Activated effector memory CD4-positive, alpha-beta T cell treated with anti-CD3 and anti-CD28 coated beads, Interleukin-2, amount 50 U/mL, for 16 hours (primary cell): ENCODE measurements around the gene IGFBPL1.
"Not testable (repeated sequence)": the region's sequence is repeated elsewhere in the genome, so short reads cannot be mapped to it uniquely, and the experiment has no call there.

Experiments used
- DNase-seq: peaks from one replicate; pipeline ENCODE4 v3.0.0-alpha.2; 2020

Gene IGFBPL1

DNA sequence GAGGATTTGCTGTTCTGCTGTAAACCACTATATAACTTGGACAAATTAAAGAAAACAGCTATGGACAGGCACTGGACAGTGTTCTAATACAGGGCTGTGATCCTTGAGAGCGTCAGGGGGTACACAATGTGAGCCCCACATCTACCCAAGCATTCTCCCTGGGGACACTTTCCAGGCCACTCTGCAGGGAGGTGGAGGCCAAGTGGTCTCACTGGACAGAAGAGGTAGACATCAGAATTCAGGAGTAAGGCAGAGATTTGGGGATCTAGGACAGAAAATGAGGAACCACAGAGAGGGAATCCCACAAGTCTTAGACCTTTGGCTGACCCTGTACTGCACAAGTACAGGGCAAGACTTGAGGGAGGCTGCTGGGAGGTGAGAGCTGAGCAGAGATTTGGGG is 3.8 kb upstream of the IGFBPL1 start:
- DNase-seq = no peak

DNA sequence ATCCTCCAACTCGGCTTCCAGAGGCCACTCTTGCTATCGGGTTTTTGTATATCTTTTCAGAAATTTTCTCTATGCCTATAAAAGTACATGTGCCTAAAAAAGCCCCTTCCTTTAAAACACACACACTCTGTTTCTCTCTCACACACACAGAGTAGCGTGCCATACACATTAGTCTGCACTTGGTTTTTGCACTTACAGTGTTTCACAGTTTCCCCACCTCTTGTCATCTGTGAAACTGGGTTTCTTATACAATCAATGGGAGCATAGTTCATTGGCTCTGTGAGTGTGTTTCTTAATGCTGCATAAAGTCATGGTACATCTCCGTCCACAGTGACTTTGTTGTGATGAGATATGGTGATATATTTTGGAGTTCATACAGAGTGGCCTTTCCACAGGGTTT is 664 bp upstream of the IGFBPL1 start:
- no peak for DNase-seq

DNA sequence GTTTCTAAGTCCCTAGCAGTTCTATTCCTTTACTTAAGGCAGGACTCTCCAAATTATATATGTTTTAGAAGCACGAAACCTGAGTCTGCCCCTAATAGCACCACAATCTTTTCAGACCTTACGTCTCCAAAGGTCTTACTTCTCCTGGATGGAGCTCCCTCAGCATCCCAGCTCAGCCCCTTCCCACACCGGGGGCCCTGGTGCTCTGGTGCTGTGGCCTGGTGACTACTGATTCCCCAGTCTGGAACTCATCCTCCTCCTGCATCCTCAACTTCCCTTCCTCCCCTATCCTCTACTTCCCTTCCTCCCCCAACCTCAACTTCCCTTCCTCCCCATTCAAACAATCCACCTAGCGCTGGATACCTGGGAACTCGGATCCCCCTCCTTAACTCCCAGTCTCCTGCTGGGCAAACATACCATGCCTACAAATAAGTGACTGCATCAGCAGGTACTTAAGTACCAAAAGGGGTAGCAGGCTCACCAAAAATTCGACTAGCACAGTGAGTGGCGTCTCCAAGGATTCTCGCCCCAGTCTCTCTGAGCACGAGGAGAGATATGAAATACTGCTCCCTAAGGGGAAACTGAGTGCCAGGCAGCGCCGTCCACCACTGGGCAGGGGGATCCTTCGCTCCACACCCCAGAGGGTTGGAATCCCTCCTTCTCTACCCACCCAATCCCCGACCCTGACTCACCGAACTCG is 831 bp downstream of the IGFBPL1 start:
- DNase-seq = no peak

DNA sequence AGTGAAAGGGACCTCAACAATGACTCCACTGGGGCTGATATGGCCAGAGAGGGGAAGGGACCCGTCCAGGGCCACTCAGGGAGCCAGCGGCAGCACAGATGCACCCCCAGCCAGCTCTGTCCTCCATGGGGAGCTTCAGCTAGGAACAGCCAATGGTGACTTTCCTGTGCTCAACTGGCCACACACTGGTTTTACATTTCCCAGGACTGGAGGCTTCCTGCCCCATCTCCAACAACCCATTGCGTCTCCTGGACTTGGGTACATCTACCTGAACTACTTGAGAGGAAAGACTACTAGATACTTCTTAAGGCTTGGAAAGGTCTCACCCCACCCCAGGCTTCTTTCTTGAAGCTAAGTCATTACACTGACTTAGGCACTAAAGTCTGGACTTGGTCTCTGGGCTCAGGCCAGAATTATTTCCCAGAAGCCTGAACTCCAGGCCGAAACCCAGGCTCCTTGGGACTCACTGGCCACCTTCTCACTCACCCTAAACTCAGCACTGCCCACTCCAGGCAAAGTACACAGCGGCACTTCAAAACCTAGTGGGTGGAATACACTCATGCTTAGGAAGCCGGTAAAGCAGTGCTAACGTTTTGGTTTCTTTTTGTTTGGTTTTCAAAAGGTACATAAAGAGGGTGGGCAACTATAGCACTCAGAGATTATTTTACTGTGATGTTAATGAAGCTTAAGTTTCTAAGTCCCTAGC is 1.5 kb downstream of the IGFBPL1 start:
- DNase-seq = no peak

DNA sequence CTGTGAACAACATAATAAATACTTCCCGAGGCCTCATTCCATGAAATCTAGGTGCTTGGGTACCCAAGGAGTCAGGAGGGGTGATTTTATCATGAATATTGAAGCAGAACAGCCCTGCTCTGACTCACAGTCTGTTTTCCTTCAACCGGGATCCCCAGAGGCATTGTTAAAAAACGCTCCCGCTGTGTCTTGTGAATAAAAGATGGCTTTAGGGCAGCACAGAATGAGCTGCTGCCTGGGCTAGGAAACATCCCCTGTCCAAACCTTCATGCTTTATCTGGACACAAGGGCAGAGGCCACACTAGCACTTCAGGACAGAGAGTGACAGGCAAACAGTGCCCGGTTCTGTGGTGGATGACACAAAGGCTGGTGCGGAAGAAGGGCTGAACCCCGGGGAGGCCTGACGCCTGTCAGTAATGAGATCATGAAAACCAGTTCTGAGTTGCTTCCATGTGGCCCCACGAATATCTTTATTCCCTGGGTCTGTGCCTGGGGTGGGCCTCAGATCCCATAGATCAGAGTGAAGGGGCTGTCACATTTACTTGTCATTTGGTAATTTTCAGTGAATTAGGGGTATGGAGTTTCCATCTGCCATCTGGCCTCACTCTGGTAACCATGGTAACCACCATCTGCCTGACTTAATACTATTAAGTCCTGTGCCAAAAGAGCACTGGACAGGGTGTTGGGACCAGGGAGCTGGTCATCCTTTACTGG is 2.6 kb downstream of the IGFBPL1 start:
- DNase-seq = no peak

DNA sequence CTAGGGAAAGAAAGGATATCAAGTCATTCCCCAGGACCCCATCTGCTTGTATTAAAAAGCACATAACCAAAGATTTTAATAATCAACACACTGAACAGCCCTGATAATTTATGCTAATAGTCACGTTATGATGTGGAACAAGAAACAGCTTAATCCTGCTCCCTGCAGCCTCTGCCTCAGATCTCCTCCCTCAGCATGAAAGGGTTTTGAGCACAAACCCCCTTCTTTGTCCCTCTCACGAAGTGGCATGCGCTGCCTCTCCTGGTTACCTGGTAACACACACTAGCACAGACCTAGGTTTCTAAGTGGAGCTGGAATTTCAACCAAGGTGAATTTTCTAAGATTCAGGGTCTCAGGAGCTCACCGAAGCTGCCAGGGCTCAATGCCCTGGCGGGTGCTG is 5.1 kb downstream of the IGFBPL1 start:
- no peak for DNase-seq

DNA sequence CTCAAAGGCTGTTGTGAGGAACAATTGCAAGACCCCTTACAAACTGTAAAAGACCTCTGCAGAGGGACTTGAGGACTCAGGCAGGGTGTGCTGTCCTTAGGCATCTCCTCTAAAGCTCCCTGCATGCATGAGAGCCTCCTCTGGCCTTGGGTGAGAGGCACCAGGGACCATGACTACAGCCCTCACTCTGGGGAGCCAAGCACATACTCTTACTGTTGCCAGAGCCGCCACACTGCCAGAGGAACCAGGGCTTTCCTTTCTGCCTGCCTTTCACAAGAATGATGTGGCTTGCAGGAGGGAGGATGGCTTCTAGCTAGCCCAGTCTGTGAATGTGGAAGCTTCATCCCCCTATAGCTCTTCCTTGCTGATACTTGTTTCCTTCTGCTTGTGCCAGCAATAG is 5.9 kb downstream of the IGFBPL1 start:
- no peak for DNase-seq

DNA sequence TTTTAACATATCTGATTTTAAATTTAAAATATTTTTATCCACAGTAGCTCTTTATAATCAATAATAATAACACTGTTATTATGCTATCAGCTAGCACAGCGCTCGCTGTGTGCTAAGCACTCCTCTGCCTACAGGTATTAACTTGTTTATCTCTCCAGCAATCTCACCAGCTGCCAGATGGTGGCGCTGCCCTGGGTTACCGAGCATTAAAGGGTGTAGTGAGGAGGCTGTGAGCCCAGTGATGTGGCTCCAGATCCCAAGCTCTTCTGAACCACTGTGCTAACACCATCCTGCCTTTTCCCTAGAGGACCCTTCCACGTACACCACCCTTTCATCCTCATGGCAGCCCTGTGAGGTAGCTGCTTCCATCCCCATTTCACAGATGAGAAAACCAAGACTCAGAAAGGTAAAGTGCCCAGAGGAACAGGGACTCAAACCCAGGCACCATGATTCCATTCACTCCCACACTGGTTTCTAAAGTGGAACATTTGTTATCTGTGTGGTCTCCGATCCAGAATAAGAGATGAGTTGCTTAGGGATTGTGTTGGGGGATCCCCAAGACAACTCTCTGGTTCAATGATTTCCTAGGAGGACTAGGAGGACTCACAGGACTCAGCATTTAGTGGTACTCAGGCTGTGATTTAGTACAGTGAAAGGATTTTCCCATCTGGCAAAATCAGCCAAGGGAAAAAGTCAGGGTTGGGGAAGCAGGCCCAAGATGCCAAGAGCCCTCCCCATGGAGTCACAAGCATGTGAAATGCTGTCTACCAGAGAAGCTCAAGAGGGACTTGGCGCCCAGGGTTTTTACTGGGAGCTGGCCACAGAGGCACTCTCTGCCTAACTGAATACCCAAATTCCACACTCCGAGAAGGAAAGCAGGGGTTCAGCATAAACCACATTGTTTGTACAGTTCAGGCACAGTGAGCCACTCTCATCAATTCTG is 7.0 kb downstream of the IGFBPL1 start:
- peak; percentile 76 for DNase-seq

DNA sequence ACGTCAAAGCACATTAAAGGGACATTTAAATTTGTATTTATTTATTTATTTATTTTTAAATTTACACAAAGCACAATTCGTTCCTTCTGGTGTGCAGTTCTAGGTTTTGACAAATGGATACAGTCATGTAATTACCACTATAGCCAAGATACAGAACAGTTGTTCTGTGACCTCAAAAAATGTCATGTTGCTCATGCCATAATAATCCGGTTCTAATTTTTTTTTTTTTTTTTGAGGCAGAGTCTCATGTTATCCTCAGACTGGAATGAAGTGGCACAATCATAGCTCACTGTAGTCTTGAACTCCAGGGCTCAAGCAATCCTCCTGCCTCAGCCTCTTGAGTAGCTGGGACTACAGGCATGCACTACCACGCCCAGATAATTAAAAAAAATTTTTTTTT is 7.8 kb downstream of the IGFBPL1 start:
- no peak for DNase-seq

DNA sequence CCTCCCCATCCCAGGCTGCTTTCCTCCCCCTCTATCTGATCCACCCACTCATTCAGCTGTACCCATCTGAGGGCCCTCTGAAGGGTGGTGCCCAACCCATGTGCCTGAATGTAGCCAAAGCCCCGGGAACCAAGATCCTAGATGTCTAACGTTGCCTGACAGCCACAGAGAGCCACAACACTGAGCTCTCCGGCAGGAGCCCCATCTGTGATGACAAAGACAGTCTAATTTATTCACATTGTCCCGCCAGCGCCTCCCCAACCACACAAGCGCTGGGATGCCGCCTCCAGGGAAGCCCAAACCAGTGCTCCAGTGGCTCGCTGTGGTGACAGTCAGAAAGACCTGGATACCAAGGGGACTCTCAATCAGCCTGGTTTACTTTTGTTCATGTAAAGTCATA is 8.4 kb downstream of the IGFBPL1 start:
- DNase-seq = no peak

DNA sequence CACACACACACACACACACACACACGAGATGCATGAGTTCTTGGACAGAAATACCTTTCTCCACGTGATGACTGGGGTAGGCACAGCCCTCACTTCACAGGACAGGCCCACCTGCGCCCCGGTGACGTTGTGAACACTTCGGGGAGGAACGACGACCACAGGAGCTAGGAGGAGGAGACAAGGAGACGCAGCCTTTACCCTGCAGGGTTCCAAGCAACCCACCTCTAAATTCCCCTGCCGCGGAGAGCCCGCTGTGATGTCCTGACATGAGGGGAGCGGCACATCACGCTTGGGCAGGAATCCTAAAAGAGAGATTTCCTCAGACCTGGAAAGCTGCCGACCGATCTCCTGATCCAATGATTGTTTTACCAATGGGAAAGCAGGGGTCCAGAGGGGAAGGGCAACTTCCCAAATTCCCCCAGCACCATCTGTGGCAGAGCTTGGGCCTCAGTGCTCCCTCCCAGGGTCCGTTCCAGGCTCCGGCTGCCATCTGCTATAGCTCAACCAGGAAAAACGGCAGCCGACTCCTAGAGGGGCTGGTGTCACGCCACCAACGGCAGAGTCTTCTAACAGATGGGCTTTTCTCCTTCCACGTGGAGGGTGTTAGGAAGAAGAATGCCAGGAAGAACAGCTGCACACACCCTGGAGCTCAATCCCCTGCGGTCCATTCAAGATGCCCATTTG is 10.1 kb downstream of the IGFBPL1 start:
- no peak for DNase-seq

DNA sequence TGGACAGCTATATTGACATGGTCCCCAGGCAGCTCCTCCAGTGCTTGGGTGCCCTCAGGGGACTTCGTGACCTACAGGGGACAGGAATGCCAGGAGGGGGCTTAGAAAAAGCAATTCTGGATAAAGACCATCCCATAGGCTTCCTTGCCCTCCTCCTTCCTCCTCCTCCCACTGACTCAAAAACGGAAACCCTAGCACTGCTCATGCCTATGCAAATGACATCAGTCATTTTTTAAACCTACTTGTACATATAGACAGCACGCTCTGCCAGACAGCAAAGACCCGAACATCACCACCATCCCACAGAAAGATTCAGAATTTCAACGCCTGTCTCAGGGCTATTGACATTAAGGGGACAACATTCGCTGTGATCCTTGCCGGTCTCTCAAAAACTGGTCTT is 11.0 kb downstream of the IGFBPL1 start:
- no peak for DNase-seq

DNA sequence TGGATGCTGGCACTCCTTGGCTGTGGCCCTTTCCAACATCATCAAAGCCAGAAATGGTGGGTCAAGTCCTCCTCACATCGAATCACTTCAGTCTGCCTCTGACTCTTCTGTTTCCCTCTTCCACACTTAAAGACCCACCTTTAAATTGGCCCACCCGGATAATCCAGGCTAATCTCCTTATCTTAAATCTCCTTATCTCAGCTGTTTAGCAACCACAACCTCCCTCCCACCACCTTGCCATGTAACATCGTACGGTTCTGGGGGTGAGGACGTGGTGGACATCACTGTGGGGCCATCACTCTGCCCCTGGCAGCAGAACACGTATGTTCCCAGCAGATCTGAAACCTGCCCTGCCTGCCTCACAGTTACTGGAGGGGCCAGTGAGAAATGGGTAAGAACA is 11.5 kb downstream of the IGFBPL1 start:
- DNase-seq = no peak

DNA sequence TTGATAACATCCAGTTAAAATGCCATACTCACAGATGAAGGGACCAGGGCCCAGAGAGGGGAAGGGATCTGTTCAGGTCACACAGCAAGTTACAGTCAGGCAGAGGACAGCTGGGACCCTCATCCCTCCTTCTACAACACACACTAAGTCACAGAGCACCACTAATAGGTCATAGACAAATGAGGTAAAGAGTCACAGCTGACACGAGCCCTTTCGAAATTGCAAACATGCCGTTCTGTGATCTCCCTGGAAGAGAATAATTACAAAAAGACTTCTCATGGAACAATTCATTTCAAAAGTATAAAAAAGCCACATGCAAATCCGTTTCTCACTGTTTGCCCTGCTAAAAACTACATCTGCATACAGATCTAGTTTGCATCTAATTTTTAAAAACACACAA is 15.5 kb downstream of the IGFBPL1 start:
- DNase-seq = no peak

DNA sequence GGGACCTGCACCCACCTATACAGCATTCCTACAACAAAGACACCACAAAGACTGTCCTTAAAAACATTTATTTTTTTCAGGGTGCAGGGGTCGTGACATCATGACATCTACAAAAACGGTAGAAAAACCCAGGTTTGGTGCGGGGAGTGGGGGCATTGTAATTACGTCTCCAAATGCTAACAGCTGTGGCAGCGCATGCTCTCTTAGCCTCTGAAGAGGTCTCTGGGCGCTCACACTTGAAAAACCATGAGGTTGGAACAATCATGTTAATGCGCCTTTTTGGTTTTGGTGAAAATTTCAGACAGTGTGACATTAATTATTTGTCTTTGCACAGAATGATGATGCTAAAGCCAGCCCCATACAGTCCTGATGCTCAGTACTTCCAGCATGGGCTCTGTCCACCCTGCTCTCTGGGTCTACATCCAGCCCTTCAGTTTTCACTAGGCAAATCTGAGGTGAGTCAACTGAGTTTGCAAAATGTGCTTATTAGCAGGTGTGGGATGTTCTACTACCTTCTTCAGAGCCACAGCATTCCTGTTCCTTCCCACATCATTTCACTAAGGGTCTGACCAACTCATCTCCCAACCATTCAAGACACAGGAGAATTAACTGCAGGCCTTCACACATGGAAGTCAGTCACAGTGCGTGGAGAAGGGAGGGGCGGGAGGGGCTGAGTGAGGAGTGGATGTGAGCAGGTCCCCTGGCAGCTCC is 17.6 kb downstream of the IGFBPL1 start:
- no peak for DNase-seq

DNA sequence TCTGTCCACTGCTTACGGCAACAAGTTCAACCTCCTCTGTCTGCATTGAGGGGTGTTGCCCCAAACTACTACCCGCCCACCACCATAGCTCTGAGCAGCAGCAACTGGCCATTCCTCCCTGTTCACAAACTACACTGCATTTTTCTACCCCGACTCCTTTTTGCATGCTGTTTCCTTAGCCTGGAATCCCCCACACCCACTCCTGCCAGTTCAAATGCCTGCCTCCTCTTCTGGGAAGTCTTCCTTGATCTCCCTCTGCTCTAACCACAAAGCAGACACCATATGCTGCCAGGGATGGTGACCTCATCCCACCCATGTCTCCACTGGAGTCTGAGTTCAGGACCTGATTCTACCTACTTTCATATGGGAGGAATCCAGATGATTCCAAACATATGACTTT is 18.5 kb downstream of the IGFBPL1 start:
- DNase-seq = no peak

DNA sequence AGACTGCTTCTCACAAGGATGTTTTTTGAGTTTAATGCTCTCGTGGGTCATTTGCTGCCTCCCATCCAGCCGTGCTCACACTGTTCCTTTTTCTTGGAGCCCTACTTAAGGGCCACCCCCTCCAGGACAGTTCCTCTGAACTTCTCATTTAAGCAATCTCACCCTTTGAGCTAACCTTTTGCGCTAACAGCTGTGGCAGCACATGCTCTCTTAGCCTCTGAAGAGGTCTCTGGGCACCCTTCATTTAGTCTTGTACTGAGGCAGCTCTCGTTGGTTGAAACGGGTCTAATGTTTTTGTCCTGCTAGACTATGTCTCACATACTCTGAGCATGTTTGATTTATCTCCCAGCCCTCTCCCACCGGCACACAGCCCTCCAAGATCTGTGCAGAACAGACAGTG is 19.9 kb downstream of the IGFBPL1 start:
- no peak for DNase-seq

DNA sequence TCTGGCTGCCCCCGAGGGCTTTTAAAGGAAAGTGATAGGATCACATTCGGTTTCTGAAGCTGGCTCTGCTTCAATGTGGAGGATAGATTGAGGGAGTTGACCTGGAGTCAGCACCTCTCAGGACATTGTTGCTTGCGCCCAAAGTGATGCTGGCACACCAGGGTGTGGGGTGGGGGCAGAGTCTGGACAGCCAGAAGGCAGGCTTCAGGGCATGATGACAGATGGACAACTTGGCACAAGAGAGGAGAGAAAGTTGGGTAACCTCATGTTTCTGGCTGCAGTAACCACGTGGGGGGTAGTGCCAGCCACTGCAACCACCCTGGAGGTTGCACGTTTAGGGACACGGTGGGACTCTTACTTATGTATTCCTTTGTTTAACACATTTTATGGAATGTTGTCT is 22.3 kb downstream of the IGFBPL1 start:
- no peak for DNase-seq

DNA sequence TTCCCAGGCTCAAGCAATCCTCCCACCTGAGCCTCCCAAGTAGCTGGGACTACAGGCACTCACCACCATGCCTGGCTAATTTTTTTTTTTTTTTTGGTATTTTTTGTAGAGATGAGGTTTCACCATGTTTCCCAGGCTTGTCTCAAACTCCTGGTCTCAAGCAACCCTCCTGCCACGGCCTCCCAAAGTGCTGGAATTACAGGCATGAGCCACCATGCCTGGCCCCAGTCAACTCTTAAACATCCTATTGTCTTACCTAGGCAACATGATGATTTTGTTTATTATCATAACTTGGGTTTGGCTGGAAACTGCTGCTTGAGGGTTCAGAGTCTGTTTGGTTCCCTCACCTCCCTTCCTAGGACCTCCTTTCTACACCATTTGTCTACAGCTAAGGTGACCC is 25.1 kb downstream of the IGFBPL1 start:
- not testable (repeated sequence) for DNase-seq

DNA sequence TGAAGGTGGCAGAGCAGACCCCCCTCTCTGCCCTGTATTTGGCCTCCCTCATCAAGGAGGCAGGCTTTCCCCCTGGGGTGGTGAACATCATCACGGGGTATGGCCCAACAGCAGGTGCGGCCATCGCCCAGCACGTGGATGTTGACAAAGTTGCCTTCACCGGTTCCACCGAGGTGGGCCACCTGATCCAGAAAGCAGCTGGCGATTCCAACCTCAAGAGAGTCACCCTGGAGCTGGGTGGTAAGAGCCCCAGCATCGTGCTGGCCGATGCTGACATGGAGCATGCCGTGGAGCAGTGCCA is 27.9 kb downstream of the IGFBPL1 start:
- no peak for DNase-seq

DNA sequence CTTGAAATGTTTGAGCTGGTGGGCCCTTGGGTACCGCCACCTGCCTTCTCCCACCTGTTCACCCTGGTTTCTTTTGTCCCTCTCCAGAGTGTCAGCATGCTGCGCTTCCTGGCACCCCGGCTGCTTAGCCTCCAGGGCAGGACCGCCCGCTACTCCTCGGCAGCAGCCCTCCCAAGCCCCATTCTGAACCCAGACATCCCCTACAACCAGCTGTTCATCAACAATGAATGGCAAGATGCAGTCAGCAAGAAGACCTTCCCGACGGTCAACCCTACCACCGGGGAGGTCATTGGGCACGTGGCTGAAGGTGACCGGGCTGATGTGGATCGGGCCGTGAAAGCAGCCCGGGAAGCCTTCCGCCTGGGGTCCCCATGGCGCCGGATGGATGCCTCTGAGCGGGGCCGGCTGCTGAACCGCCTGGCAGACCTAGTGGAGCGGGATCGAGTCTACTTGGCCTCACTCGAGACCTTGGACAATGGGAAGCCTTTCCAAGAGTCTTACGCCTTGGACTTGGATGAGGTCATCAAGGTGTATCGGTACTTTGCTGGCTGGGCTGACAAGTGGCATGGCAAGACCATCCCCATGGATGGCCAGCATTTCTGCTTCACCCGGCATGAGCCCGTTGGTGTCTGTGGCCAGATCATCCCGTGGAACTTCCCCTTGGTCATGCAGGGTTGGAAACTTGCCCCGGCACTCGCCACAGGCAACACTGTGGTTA is 28.4 kb downstream of the IGFBPL1 start:
- DNase-seq = no peak
